HG02798 (cell line): ENCODE data around the gene PALS2.

ENCODE experiments used
- ATAC-seq: cut with Tn5 transposase; IDR thresholded peaks from one replicate; pipeline ENCODE4 v1.9.1; 2021; ENCODE audit warnings: mild to moderate bottlenecking; ENCODE audit not compliant: unreplicated experiment, poor library complexity

Gene PALS2, protein sequence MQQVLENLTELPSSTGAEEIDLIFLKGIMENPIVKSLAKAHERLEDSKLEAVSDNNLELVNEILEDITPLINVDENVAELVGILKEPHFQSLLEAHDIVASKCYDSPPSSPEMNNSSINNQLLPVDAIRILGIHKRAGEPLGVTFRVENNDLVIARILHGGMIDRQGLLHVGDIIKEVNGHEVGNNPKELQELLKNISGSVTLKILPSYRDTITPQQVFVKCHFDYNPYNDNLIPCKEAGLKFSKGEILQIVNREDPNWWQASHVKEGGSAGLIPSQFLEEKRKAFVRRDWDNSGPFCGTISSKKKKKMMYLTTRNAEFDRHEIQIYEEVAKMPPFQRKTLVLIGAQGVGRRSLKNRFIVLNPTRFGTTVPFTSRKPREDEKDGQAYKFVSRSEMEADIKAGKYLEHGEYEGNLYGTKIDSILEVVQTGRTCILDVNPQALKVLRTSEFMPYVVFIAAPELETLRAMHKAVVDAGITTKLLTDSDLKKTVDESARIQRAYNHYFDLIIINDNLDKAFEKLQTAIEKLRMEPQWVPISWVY

GRCh38 chr7:24572997-24573553, at the start of gene PALS2:
Gene PALS2 (plus strand): TSS chr7:24573452. CDS start chr7:24623668, 50,216 bp downstream.
- ATAC-seq, result peak; percentile 55

GRCh38 chr7:24531255-24531654, 42.0 kb upstream of the PALS2 start:
- ATAC-seq, result no peak

DNA sequence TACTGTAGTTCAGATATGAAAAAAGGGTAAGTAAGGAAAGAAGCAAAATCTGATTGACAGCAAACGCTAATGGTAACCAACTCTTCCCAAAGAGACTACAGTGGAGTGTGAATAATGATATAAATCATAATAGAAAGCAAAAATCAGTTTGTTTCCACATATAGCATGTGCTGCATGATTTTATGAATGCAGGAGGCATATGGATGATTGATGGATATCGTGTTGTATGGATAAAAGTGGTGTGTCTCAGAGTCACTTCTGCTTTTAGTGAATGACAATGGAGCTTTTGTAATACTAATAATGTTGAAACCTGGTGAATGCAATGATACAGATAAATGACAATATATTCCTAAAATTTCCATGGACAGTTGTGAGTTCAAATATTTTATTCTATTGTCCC, 36.6 kb upstream of the PALS2 start:
- ATAC-seq, result no peak

GRCh38 chr7:24540956-24541355, 32.3 kb upstream of the PALS2 start:
- ATAC-seq, result no peak

GRCh38 chr7:24545215-24545614, 28.0 kb upstream of the PALS2 start:
- no peak for ATAC-seq

- no peak for ATAC-seq
Measured at GRCh38 chr7:24548390-24548789, 24.9 kb upstream of the PALS2 start.

GRCh38 chr7:24549991-24550390, 23.3 kb upstream of the PALS2 start:
- ATAC-seq, result no peak

GRCh38 chr7:24555184-24555583, 18.1 kb upstream of the PALS2 start:
- peak; percentile 44 for ATAC-seq

DNA sequence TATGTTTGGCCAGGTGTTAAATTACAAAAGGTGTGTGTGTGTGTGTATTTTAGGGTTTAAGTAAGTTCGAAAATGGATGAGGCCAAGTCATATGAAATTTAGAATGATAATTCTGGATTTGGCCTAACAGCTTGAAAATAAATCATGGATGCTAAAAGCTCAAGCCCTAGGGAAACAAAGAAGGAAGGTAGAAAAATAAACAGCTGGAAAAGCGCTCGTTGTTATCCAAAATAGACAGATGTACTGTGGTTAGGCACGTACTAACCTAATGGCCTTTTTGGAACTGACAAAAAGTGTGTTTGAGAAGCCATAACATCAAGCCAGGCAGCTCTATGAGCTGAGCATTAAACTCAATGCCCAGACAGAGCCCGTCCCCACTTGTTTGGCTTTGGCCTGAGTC, 17.5 kb upstream of the PALS2 start:
- ATAC-seq, result no peak

DNA sequence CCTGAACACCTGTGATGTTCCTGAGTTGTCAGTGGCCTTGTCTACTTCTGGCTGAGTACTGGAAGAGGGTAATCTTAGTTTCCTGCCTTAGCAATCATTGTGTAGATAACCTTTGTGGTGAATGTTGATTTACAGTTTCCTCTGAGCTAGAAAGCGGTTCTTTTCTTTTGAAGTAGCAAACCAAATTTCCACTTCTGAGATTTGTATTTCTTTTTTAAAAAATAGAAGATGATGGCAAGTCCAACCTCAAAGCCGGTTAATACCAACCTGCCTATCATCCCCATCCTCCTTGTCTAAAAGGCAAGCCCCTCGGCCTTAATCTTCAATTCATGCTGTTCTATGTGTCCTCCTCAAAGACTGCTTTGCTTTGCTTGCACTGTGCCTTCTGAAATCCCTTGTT, 12.5 kb upstream of the PALS2 start:
- no peak for ATAC-seq

DNA sequence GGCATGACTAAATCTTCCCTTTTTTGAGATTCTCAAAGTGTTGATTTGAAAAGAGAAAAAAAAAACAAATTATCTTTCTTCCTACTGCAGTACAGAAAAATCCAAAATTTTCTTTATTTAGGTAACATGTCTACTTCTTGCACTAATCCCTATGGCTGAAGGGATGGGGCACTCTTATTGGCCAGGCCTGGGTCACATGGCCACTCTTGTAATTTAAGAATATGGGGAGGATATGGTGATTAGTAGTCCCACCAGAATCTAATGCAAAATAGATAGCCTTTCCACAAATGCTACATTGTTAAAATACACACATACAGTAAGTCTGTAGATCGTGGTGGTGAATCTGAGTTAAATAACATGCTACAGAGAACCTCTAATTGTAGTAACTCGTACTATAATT, 7.0 kb upstream of the PALS2 start:
- no peak for ATAC-seq

GRCh38 chr7:24570983-24571382, 2.3 kb upstream of the PALS2 start:
- ATAC-seq, result no peak

GRCh38 chr7:24572016-24572392, 1.2 kb upstream of the PALS2 start:
- ATAC-seq, result no peak

DNA sequence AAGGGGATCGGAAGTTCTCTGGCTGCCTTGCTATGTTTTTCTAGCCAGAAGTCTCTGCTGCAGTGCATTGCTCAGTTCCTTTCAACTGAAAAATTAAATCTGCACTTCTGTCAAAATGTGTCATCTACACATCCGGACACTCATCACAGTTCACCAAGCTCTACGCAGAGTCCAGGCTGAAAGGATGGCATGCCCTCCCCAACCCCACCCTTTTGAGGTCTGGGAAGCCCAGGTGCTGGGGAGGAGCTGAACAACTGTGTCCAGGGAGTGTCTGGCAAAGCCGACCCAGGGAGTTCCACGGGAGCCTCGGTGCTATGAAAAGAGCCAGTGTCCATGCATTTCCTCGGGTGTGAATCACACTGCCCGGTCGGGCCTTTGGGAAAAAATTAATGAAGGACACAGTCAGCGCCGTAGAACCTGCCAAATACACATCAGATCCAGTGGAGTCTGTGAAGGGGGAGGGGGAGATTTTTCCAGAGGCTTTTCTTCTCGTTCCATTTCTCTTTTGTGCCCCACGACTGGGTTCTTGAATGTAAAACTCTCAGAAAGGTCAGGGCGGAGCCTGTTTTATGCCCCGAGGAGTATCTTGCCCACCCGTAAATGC, 757 bp upstream of the PALS2 start:
- no peak for ATAC-seq

DNA sequence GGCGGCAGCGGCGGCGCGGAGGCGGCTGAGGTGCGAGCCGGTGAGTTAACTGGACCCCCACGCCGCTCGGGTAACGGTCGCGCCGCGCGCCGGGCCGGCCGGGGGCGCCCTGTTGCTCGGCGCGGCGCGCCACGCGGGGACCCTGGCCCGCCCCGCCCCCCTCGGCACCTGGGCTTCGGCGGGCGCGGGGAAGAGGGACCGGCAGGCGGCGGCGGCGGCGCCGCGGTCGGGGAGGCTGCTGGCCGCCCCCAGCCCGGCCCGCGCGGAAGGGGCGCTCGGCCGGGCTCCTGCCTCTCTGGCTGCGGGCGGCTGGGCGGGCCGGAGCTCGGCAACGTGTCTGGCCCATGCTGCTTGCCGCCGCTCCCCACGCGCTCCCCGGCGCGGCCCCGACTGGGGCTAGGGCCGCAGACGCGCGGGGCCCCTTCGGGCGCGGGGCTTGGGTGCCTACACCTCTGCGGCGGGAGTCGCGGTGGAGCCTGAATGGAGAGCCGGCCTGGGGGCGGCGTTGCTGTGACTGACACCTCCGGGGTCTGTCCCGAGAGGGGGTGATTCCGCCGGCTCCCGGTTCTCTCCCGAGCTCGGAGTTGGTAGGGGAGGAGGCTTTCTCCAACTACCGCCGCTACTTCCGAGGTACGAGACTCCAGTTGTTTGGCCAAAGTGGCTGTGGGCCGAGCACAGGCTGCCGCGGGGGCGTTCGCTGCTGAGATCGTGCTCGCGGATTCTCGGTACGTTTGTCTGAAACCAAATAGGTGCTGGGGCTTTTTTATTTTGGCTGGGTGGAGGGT, 494 bp downstream of the PALS2 start:
- peak; percentile 43 for ATAC-seq

GRCh38 chr7:24574386-24574785, 1.1 kb downstream of the PALS2 start:
- no peak for ATAC-seq

DNA sequence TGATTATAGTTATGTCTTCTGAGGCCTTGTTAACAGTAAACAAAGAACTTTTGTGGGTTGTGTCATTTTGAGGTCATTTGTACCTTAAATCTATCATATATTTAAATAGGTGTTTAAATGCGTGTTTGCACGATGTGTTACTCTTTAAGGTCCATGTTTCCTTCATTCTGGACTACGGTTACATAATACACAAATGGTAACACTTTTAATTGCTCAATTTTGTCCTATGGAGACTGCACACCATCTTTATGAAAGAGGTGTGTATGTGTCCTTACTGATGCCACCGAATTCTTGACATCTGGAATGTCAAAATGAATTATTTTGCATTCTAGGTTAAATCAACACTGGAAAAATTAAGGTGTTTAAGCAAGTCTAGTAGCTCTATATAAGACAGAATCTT, 1.7 kb downstream of the PALS2 start:
- ATAC-seq, result no peak

GRCh38 chr7:24576171-24577025, 3.1 kb downstream of the PALS2 start:
- peak; percentile 26 for ATAC-seq

DNA sequence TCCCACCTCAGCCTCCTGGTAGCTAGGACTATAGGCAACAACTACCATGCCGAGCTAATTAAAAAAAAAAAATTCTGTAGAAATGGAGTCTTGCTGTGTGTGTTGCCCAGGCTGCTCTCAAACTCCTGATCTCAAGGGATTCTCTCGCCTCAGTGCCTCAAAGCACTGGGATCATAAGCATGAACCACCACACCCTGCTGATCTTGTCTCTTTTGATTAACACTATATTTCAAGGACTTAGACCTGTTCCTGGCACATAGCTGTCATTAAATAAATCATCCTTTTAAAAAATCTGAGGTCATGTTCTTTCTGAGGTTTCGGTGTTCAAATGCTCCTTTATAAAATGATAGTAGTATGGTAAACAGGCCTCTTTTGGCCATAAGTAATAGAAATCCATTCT, 4.8 kb downstream of the PALS2 start:
- no peak for ATAC-seq
